GM19463 (cell line): Measurements from ENCODE around the gene DMD.
"Not testable (repeated sequence)": the region's sequence is repeated elsewhere in the genome, so short reads cannot be mapped to it uniquely, and the experiment has no call there.

Source experiments
- ATAC-seq: cut with Tn5 transposase; IDR thresholded peaks from one replicate; pipeline ENCODE4 v1.9.1; 2021; ENCODE audit warnings: mild to moderate bottlenecking, moderate library complexity; ENCODE audit not compliant: unreplicated experiment

Gene DMD

GRCh38 chrX:31649201-31649600, 1562.1 kb downstream of the DMD start:
- no peak for ATAC-seq

- ATAC-seq: no peak
These were observed 1578.0 kb downstream of the DMD start for GRCh38 chrX:31633349-31633748.

- no peak for ATAC-seq
These were observed 1582.2 kb downstream of the DMD start for GRCh38 chrX:31629195-31629594.

- no peak for ATAC-seq
These were observed 1602.2 kb downstream of the DMD start for GRCh38 chrX:31609130-31609529.

GRCh38 chrX:31608638-31609037, 1602.7 kb downstream of the DMD start:
- ATAC-seq: no peak

- ATAC-seq: no peak
These were observed 1604.6 kb downstream of the DMD start for GRCh38 chrX:31606771-31607170.

- peak; percentile 90 for ATAC-seq
These were observed 1606.6 kb downstream of the DMD start for GRCh38 chrX:31604629-31605221.

GRCh38 chrX:31603411-31604120, 1607.8 kb downstream of the DMD start:
- no peak for ATAC-seq

- no peak for ATAC-seq
These were observed 1610.5 kb downstream of the DMD start for GRCh38 chrX:31600823-31601222.

GRCh38 chrX:31593353-31593752, 1618.0 kb downstream of the DMD start:
- ATAC-seq: no peak

GRCh38 chrX:31591355-31591754, 1620.0 kb downstream of the DMD start:
- no peak for ATAC-seq

- ATAC-seq: no peak
These were observed 1620.7 kb downstream of the DMD start for GRCh38 chrX:31590581-31591114.

- ATAC-seq: no peak
These were observed 1621.8 kb downstream of the DMD start for GRCh38 chrX:31589503-31589902.

GRCh38 chrX:31588355-31588754, 1623.0 kb downstream of the DMD start:
- ATAC-seq: no peak

GRCh38 chrX:31583892-31584291, 1627.5 kb downstream of the DMD start:
- not testable (repeated sequence) for ATAC-seq

GRCh38 chrX:31580726-31581125, 1630.6 kb downstream of the DMD start:
- ATAC-seq: no peak

- ATAC-seq: no peak
These were observed 1631.1 kb downstream of the DMD start for GRCh38 chrX:31580227-31580626.

- no peak for ATAC-seq
These were observed 1639.0 kb downstream of the DMD start for GRCh38 chrX:31572360-31572759.

- ATAC-seq: no peak
These were observed 1640.7 kb downstream of the DMD start for GRCh38 chrX:31570658-31571057.

- ATAC-seq: peak; percentile 60
These were observed 1647.6 kb downstream of the DMD start for GRCh38 chrX:31563792-31564191.

GRCh38 chrX:31555506-31555905, 1655.8 kb downstream of the DMD start:
- ATAC-seq: no peak

- no peak for ATAC-seq
These were observed 1659.4 kb downstream of the DMD start for GRCh38 chrX:31551913-31552312.
